Measurements from ENCODE around the gene LAMTOR5.

LAMTOR5 gene

GRCh38 chr1:110387048-110387754 is 20.3 kb downstream of the LAMTOR5 start:
- DNase-seq (ENCODE audit: low spot score), result no peak

GRCh38 chr1:110385369-110385768 is 22.1 kb downstream of the LAMTOR5 start:
- no peak for DNase-seq (ENCODE audit: low spot score)

GRCh38 chr1:110384581-110385321 is 22.7 kb downstream of the LAMTOR5 start:
- DNase-seq (ENCODE audit: low spot score), result no peak

GRCh38 chr1:110383251-110383990 is 24.1 kb downstream of the LAMTOR5 start:
- no peak for DNase-seq (ENCODE audit: low spot score)

GRCh38 chr1:110380672-110381283 is 26.7 kb downstream of the LAMTOR5 start:
- DNase-seq (ENCODE audit: low spot score), result no peak

GRCh38 chr1:110375490-110375889 is 32.0 kb downstream of the LAMTOR5 start:
- DNase-seq (ENCODE audit: low spot score), result no peak

- peak; percentile 77 for DNase-seq (ENCODE audit: low spot score)
Observed at GRCh38 chr1:110370827-110371226, 36.7 kb downstream of the LAMTOR5 start.

GRCh38 chr1:110364221-110364620 is 43.3 kb downstream of the LAMTOR5 start:
- no peak for DNase-seq (ENCODE audit: low spot score)

- no peak for DNase-seq (ENCODE audit: low spot score)
Observed at GRCh38 chr1:110361856-110362255, 45.6 kb downstream of the LAMTOR5 start.

- DNase-seq (ENCODE audit: low spot score), result no peak
Observed at GRCh38 chr1:110360431-110360830, 47.1 kb downstream of the LAMTOR5 start.

GRCh38 chr1:110356379-110356778 is 51.1 kb downstream of the LAMTOR5 start:
- DNase-seq (ENCODE audit: low spot score), result no peak

GRCh38 chr1:110355321-110355720 is 52.2 kb downstream of the LAMTOR5 start:
- DNase-seq (ENCODE audit: low spot score), result no peak
